HepG2 (cell line): ENCODE measurements around the gene ARHGEF12. TPM values are rescaled to one million over a fixed set of nuclear protein-coding genes. Genes with fewer than 3 reads are reported as not detected.
A peak's percentile ranks its signal among the peaks of the same experiment; 100 is the strongest.

Experiments
- AHDC1 ChIP-seq: sonication (generic); formaldehyde crosslinking; IDR thresholded peaks from 2 replicates; pipeline ENCODE4 v1.5.1; 2020; ENCODE audit warnings: mild to moderate bottlenecking, missing genetic modification reagents, borderline replicate concordance
- FOXJ3 ChIP-seq: sonication (generic); formaldehyde crosslinking; IDR thresholded peaks from 2 replicates; pipeline ENCODE4 v1.4.0; 2020; ENCODE audit warnings: missing genetic modification reagents, mild to moderate bottlenecking, borderline replicate concordance
- HOXD1 ChIP-seq: sonication (generic); formaldehyde crosslinking; IDR thresholded peaks from 2 replicates; pipeline ENCODE4 v1.5.0; 2020; ENCODE audit warnings: missing genetic modification reagents
- MNT ChIP-seq: fragments of 450-650 bp; IDR thresholded peaks from 2 replicates; pipeline ENCODE4 v1.6.1; 2016
- RBFOX2 ChIP-seq: fragments of 200-400 bp; formaldehyde crosslinking; IDR thresholded peaks from 2 replicates; pipeline ENCODE4 v1.6.1; 2017; ENCODE audit warnings: low read depth, mild to moderate bottlenecking, low read length
- SNAPC4 ChIP-seq: sonication (generic); formaldehyde crosslinking; IDR thresholded peaks from 2 replicates; pipeline ENCODE4 v1.4.0; 2020; ENCODE audit warnings: mild to moderate bottlenecking, missing genetic modification reagents
- SOX5 ChIP-seq: IDR thresholded peaks from 2 replicates; pipeline ENCODE4 v1.6.1; 2016; ENCODE audit warnings: borderline replicate concordance
- SOX6 ChIP-seq, 2 experiments: fragments of 450-650 bp in 1 of 2; sonication (generic) in 1 of 2; formaldehyde crosslinking in 1 of 2; IDR thresholded peaks; 2 replicates each; pipeline versions ENCODE4 v1.4.0 to v1.6.1; 2017 to 2020; ENCODE audit warnings: antibody characterized with exemption in 1 of 2, mild to moderate bottlenecking in 1 of 2, missing genetic modification reagents in 1 of 2
- ZFP1 ChIP-seq: IDR thresholded peaks from 2 replicates; pipeline ENCODE4 v1.6.1; 2016
- ZMAT5 ChIP-seq: sonication (generic); formaldehyde crosslinking; IDR thresholded peaks from 2 replicates; pipeline ENCODE4 v1.5.0; 2020; ENCODE audit warnings: mild to moderate bottlenecking, low read depth, missing genetic modification reagents, borderline replicate concordance
- ZNF317 ChIP-seq: sonication (generic); formaldehyde crosslinking; IDR thresholded peaks from 2 replicates; pipeline ENCODE4 v1.5.0; 2020; ENCODE audit warnings: mild to moderate bottlenecking, missing genetic modification reagents
- ZNF513 ChIP-seq: sonication (generic); formaldehyde crosslinking; conservative IDR thresholded peaks from 2 replicates; pipeline ENCODE4 v1.5.0; 2020; ENCODE audit warnings: missing genetic modification reagents
- ZNF550 ChIP-seq: sonication (generic); formaldehyde crosslinking; IDR thresholded peaks from 2 replicates; pipeline ENCODE4 v1.4.0; 2020; ENCODE audit warnings: mild to moderate bottlenecking, missing genetic modification reagents, borderline replicate concordance
- polyA plus RNA-seq, 8 experiments: library from polyadenylated mRNA; depleted of rRNA in 3 of 8; stranded (reverse) in 7 of 8; unstranded in 1 of 8; fragments of >200 nt; fragmentation: Illumina TruSeq in 4 of 8; extraction: Trizol in 4 of 8; gene quantifications; 2 replicates each; pipeline versions ENCODE4 v1.2.1 to v1.2.3, GENCODE V29; 2011 to 2016; ENCODE audit warnings: low read depth in 4 of 8, missing spikeins in 1 of 8, mixed read lengths in 1 of 8; ENCODE audit not compliant: insufficient read depth in 1 of 8
- total RNA-seq, 5 experiments: library from RNA; depleted of rRNA; stranded (reverse); fragments of >200 nt; fragmentation: Illumina TruSeq; extraction: Trizol; gene quantifications; 2 replicates each; pipeline ENCODE4 v1.2.3, GENCODE V29; 2016; ENCODE audit warnings: low read depth in 1 of 5

Gene ARHGEF12
- total and polyA plus RNA-seq, 2 of the 13 experiments (the other 11 are each of a cell fraction or from before 2014, with no cell fraction given): 17.9 to 54.4 TPM

GRCh38 chr11:120400564-120401364, 64.6 kb downstream of the ARHGEF12 start (continued):
- TF ChIP-seq AHDC1 (CRISPR knock-in tag) (peak; percentile 59; the same call in 1 of the 2 replicates), HOXD1 (CRISPR knock-in tag) (no peak), ZFP1 (CRISPR knock-in tag) (peak; percentile 72; the same call in 1 of the 2 replicates), ZNF513 (no peak), ZNF317 (CRISPR knock-in tag) (0 out of 2 replicates have a peak, but pooled peaks have one; percentile 28), RBFOX2 (no peak), ZMAT5 (CRISPR knock-in tag) (no peak), SNAPC4 (CRISPR knock-in tag) (no peak), SOX5 (CRISPR knock-in tag) (peak; percentile 57; the same call in 1 of the 2 replicates), MNT (no peak), ZNF550 (CRISPR knock-in tag) (no peak), SOX6 (IDR thresholded peaks at IDR 0.05) (no peak), SOX6 (CRISPR knock-in tag; IDR thresholded peaks at IDR 0.05) (peak; percentile 77), FOXJ3 (CRISPR knock-in tag) (peak; percentile 42; the same call in 1 of the 2 replicates)
